Glutamatergic neuron (in vitro differentiated cells): ENCODE data around the gene CSF1. TPM values are rescaled to one million over a fixed set of nuclear protein-coding genes. Genes with fewer than 3 reads are reported as not detected.

Experiments
- DNase-seq: peaks from one replicate; pipeline ENCODE4 v3.0.0; 2022
- H3K27ac Mint-ChIP-seq: one replicate; pipeline ENCODE4 v1.8.0; 2020; ENCODE audit warnings: mild to moderate bottlenecking, mixed read lengths, inconsistent platforms; ENCODE audit not compliant: unreplicated experiment
- H3K27me3 Mint-ChIP-seq: one replicate; pipeline ENCODE4 v1.8.0; 2020; ENCODE audit warnings: mild to moderate bottlenecking, moderate library complexity, mixed read lengths, inconsistent platforms; ENCODE audit not compliant: unreplicated experiment
- H3K36me3 Mint-ChIP-seq: one replicate; pipeline ENCODE4 v1.8.0; 2020; ENCODE audit warnings: mild to moderate bottlenecking, mixed read lengths, inconsistent platforms; ENCODE audit not compliant: unreplicated experiment
- H3K4me1 Mint-ChIP-seq: one replicate; pipeline ENCODE4 v1.8.0; 2020; ENCODE audit warnings: mild to moderate bottlenecking, low read depth, mixed read lengths, inconsistent platforms; ENCODE audit not compliant: unreplicated experiment
- H3K4me3 Mint-ChIP-seq: one replicate; pipeline ENCODE4 v1.8.0; 2020; ENCODE audit warnings: mild to moderate bottlenecking, mixed read lengths, inconsistent platforms; ENCODE audit not compliant: unreplicated experiment
- H3K9me3 Mint-ChIP-seq: one replicate; pipeline ENCODE4 v1.8.0; 2020; ENCODE audit warnings: mild to moderate bottlenecking, moderate library complexity, mixed read lengths, inconsistent platforms; ENCODE audit not compliant: unreplicated experiment
- total RNA-seq: library from RNA; stranded (reverse); fragmentation: NEBNext Ultra II Directional; extraction: Animal tissue kit (Norgen Biotek cat#: 25700); gene quantifications from one replicate; pipeline ENCODE4 v1.2.1, GENCODE V29; 2021; ENCODE audit not compliant: unreplicated experiment
- TF ChIP-seq, protein P1 (sequence below): fragments of 200-600 bp; sonication (generic); IDR thresholded peaks from one replicate; pipeline ENCODE4 v1.5.0; 2021; ENCODE audit not compliant: partially characterized antibody, unreplicated experiment

CSF1 gene
- total RNA-seq, 1 donor from 2014 or later: 0.59 TPM

- TF ChIP-seq, protein P1, sequence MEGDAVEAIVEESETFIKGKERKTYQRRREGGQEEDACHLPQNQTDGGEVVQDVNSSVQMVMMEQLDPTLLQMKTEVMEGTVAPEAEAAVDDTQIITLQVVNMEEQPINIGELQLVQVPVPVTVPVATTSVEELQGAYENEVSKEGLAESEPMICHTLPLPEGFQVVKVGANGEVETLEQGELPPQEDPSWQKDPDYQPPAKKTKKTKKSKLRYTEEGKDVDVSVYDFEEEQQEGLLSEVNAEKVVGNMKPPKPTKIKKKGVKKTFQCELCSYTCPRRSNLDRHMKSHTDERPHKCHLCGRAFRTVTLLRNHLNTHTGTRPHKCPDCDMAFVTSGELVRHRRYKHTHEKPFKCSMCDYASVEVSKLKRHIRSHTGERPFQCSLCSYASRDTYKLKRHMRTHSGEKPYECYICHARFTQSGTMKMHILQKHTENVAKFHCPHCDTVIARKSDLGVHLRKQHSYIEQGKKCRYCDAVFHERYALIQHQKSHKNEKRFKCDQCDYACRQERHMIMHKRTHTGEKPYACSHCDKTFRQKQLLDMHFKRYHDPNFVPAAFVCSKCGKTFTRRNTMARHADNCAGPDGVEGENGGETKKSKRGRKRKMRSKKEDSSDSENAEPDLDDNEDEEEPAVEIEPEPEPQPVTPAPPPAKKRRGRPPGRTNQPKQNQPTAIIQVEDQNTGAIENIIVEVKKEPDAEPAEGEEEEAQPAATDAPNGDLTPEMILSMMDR: no peak
- H3K36me3 Mint-ChIP-seq: no peaks in the 10 kb centered on the region
- DNase-seq: no peak
- H3K27me3 Mint-ChIP-seq: no peaks in the 10 kb centered on the region
- no peaks in the 10 kb centered on the region for H3K9me3 Mint-ChIP-seq
- no peaks in the 10 kb centered on the region for H3K4me1 Mint-ChIP-seq
- no peak overlapping the region for H3K4me3 Mint-ChIP-seq
- no peak overlapping the region for H3K27ac Mint-ChIP-seq
Observed at GRCh38 chr1:109971559-109971958, 60.9 kb downstream of the CSF1 start.

DNA sequence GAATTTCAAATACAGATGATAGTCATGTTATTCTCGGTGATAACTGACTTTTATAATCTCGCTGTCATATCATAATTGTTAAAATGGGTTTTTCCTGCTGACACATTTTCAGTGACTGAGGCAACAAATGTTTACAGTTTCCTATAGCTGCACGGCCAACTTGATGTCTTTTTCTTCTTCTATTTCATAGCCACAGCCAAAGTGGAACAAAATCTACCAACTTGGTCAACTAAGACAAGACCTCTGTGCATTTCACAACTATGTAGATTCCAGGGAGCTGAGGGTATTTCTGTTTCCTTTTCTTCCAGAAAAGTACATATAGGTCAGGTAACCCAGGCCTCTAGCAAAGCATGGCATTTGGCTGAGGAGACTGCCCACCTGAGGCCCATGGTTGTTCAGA is 63.5 kb downstream of the CSF1 start:
- no peaks in the 10 kb centered on the region for H3K9me3 Mint-ChIP-seq
- H3K27me3 Mint-ChIP-seq: no peaks in the 10 kb centered on the region
- TF ChIP-seq, protein P1: no peak
- H3K4me3 Mint-ChIP-seq: no peak overlapping the region
- no peak for DNase-seq
- H3K36me3 Mint-ChIP-seq: no peaks in the 10 kb centered on the region
- H3K27ac Mint-ChIP-seq: no peak overlapping the region
- H3K4me1 Mint-ChIP-seq: no peaks in the 10 kb centered on the region

DNA sequence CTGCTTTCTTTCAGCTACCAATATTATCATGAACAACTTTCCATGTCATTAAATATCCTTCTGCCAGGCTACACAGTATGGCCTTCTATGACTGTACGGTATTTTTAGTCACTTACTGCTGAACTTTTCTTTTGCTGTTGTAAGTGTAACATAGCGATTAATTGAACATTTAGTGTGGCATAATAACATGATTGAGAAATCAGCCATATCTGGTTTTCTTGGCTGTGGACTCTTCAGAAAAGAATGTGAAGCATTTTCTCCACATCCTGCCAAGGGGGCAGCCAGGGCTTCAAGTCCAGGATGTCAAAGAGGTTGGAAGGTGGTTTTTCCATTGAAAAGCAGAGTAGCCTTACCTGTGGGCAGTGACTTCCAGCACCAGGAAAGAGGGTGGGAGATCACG is 65.1 kb downstream of the CSF1 start:
- H3K27ac Mint-ChIP-seq: no peak overlapping the region
- peaks cover 2% of the 10 kb centered on the region for H3K27me3 Mint-ChIP-seq
- no peaks in the 10 kb centered on the region for H3K36me3 Mint-ChIP-seq
- TF ChIP-seq, protein P1: no peak
- H3K4me3 Mint-ChIP-seq: no peak overlapping the region
- DNase-seq: no peak
- H3K4me1 Mint-ChIP-seq: no peaks in the 10 kb centered on the region
- H3K9me3 Mint-ChIP-seq: no peaks in the 10 kb centered on the region

DNA sequence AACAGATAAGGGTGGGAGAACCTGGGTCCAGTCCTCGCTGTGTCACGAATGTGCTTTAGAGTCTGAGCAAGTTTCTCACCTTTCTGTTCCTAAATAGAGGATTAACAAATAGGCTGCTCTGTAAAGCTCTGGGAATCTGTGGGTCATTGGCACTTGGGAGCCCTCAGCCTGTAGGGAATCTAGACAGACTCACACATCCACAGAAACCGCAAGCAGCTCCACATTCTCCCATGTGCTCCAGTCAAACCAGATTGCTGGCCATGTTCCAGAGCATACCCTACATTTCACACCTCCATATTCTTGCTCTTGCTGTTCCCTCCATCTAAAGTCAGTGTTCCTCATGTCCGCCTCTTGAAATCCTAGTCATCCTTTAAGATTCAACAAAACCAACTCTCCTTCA is 66.1 kb downstream of the CSF1 start:
- H3K27me3 Mint-ChIP-seq: peaks cover 2% of the 10 kb centered on the region
- no peaks in the 10 kb centered on the region for H3K4me1 Mint-ChIP-seq
- TF ChIP-seq, protein P1: no peak
- no peaks in the 10 kb centered on the region for H3K36me3 Mint-ChIP-seq
- H3K27ac Mint-ChIP-seq: no peak overlapping the region
- no peak overlapping the region for H3K4me3 Mint-ChIP-seq
- DNase-seq: no peak
- peaks cover 1% of the 10 kb centered on the region for H3K9me3 Mint-ChIP-seq

DNA sequence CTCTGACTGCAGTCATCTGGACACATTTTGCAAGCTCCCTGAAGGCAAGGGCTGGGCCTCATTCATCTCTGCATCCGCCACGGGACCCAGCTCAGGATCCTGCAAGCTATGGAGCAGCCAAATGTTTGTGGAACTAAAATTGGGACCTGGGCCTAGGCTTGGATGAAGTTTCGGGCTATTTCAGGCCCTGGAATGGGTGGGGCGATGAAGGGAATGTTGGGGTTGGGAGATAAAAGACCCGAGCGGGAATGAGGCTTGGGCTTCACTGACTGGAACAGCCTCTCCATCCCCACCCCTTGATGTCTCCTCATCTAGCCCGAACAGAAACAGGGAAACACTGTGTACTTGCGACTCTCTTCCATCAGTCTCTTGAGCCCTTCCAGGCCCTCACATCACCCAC is 66.6 kb downstream of the CSF1 start:
- no peaks in the 10 kb centered on the region for H3K36me3 Mint-ChIP-seq
- no peak for DNase-seq
- no peak overlapping the region for H3K4me3 Mint-ChIP-seq
- peaks cover 5% of the 10 kb centered on the region for H3K9me3 Mint-ChIP-seq
- H3K27ac Mint-ChIP-seq: no peak overlapping the region
- TF ChIP-seq, protein P1: no peak
- peaks cover 2% of the 10 kb centered on the region for H3K27me3 Mint-ChIP-seq
- H3K4me1 Mint-ChIP-seq: no peaks in the 10 kb centered on the region
